ENCODE measurements around the gene NAE1. TPM values are rescaled to one million over a fixed set of nuclear protein-coding genes. Genes with fewer than 3 reads are reported as not detected.

The NAE1 gene
- total RNA-seq, 1 experiment from 2014 or later: 135 TPM

DNA sequence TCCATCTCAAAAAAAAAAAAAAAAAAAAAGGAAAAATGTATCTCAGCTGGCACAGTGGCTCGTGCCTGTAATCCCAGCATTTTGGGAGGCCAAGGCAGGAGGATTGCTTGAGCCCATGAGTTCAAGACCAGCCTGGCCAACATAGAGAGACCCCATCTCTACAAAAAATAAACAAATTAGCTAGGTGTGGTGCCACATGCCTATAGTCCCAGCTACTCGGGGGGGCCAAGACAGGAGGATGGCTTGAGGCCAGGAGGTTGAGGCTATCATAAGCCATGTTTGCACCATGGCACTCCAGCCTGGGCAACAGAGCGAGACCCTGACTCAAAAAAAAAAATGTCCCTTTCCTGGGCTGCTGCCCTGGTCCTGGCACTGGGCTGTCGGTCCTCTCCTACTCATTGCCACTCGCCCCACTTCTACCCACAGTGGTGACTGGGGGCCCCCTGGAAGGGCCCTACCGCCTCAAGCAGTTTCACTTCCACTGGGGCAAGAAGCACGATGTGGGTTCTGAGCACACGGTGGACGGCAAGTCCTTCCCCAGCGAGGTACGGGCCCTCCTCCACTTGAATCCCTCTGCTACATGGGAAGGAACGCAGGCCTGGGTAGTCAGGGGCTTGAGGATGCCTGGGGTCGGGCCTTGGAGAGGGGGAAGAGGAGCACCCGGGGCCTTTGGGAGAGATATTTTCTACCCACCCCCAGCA, 19.5 kb upstream of the NAE1 start:
- no peak for DNase-seq (ENCODE audit: low read depth)

DNA sequence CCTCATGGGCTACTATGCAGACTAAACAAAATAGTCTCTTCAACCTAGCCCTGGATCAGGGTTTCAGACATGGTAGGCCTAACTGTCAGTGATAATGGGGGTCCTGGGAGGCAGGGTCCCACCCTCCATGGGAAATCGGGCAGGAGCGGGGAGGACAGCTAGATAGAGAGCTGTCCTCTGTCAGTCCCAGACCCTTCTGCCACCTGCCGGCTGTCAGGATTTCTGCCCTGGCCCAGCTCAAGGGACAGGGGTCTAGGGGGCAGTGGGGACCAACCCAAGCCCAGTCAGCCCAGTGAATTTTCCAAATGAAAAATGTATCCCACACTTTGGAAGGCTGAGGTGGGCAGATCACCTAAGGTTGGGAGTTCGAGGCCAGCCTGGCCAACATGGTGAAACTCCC, 18.8 kb upstream of the NAE1 start:
- DNase-seq (ENCODE audit: low read depth): no peak

DNA sequence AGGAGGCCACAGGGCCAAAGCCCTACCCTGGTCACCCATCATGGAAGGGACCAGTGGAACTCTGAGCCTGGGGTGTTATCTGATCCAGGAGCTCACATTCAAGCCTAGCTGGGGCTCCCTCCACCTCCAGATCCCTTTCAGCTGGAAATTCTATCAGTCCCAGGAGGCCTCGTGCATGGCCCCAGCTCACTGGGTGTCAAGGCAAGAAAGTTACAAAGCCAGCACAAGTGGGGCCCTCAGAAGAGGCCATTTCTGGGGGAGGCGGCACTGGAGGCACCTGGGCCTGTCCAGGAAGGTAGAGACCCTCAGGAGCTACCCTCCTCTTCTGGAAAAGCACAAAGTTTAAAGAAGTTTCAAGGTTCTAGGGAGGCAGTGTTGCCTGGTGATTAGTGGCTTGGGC, 18.2 kb upstream of the NAE1 start:
- DNase-seq (ENCODE audit: low read depth): no peak

DNA sequence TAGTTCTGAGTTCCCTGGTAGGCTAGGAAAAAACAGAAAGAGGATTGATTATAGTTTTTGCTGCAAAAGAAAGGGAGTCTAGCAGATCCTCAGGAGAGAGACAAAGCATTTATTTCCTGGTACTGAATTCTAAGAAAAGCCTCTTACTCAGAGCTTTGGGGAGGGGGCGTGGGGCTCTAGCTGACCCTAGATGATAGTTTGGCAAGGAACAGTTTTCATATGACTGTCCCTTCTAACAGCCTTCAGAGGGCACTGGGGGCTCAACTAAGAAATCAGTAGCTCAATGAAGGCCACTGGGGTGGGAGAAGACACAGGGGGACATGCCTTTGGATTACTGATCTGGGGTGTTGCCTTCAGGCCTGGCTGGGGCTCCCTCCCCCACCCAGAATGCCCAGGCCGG, 17.4 kb upstream of the NAE1 start:
- DNase-seq (ENCODE audit: low read depth): no peak

DNA sequence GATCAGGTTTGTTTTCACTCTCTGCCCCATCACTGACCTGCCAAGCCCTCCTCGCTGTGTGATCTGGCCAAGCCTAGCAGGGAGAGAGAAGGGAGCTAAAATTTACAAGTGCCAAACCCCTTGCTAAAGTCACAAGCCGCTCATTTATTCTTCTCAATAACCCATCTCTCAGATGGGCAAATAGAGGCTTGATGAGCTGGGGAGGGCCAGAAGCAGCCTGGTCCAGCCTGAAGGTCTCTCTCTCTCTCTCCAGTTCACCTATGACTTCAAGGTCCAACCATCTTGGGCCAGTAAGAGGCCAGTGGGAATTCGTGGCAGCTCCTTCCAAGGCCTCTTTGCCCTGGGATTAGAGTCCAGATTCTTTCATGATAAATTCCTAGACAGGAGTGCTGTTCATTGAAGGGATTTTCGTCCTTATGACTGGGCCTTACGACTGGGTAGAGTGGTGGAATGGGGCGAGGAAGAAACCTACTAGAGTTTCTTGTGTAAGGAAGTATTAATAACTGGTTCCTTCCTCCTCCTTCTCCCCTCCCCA, 16.8 kb upstream of the NAE1 start:
- no peak for DNase-seq (ENCODE audit: low read depth)

DNA sequence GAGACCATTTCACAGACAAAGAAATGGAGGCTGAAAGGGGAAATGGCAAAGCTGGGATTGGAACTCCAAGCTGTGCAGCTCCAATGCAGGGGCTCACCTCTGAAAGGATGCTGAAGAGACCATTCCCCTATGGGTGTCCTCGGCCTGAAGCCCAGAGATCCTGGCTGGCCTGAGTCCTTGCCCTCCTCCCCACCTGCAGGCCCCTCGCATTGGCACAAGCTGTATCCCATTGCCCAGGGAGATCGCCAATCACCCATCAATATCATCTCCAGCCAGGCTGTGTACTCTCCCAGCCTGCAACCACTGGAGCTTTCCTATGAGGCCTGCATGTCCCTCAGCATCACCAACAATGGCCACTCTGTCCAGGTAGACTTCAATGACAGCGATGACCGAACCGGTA, 16.1 kb upstream of the NAE1 start:
- DNase-seq (ENCODE audit: low read depth): no peak

DNA sequence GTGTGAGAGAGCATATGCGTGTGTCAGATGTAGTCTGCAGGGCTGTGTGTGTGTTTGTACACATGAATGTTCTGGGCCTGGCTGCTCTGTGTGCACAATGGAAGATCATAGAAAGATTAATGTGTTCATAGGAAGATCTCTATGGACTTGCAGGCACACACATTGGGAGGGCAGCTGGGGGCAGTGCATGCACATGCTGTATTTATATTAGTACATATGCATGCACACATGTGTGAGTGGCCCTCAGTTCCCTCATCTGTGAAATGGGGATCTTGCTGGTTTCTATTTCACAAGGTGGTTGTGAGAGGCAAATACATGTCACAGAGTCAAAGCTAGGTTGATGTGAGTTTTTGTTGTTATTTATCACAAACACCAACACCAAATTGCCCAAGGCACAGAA, 15.5 kb upstream of the NAE1 start:
- DNase-seq (ENCODE audit: low read depth): no peak

DNA sequence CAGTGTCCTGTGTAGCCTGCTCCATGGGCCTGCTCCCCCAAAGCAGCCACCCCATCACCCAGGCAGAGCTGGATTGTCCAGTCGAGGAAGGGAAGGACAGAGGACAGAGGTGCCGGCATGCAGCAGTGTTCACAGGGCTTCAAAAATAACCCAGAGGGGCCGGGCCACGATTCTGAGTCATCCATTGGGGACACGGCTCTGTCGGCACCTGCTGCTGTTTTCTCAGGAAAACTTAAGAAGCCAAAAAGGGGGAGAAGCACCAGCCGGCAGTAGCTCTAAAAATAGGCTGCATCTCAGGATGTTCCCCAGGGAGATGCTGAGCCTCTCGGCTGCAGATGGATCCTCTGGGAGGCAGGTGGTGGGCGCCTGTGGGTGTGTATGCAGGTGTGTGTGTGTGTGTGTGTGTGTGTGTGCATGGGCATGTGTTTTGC, 15.0 kb upstream of the NAE1 start:
- no peak for DNase-seq (ENCODE audit: low read depth)

DNA sequence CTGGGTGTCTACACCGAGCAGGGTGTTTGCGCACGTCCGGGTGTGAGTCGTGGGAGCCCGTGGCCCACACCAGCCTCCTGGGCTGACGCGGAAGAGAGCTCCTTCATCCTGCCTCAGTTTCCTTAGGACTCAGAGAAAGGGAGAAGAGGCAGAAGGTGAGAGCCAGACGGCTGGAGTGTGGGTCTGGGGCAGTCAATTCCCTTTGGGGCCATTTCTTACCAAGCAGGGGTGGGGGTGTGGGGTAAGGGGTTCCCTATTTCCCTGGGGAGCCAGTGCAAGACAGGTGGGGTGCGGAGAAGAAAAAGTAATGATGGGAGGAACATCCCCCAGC, 14.3 kb upstream of the NAE1 start:
- DNase-seq (ENCODE audit: low read depth): no peak

DNA sequence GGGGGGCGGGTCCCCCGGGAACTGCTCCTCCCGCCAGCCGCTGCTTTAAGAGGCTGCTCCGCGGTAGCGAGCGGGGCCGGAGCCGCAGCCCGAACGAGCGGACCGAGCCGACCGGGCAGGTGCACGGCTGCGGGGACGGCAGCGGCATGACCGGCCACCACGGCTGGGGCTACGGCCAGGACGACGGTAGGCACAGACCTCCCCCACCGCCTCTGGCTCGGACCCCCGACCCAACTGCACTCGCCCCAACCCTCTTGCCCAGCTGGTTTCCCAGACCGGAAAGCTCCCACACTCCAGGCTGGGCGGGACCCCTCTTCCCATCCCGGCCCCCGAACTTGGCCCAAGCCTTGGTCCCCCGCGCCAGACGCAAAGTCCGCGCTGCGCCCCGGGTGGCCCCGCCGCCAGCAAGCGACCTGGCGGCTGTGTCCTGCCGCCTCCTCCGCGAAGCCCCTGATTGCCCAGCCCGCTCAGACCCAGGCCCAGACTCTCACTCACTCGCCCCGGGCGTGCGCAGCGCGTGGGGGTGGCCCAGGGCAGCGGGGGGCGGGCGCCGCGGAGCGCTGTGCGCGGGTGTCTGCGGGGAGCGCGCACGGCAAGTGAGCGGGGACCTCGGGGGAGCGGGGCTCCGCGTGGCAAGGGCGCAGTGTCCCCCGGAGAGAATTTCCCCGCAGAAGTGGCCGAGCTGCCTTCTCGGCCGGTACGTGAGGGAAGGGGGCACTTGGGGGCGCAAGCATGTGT, 13.7 kb upstream of the NAE1 start, which contains the start of gene CA7:
Gene CA7, plus strand, starts transcription at position 73 of the 738 bp plus-strand sequence. Its CDS starts 74 bp downstream, at position 147.
- DNase-seq (ENCODE audit: low read depth): no peak

DNA sequence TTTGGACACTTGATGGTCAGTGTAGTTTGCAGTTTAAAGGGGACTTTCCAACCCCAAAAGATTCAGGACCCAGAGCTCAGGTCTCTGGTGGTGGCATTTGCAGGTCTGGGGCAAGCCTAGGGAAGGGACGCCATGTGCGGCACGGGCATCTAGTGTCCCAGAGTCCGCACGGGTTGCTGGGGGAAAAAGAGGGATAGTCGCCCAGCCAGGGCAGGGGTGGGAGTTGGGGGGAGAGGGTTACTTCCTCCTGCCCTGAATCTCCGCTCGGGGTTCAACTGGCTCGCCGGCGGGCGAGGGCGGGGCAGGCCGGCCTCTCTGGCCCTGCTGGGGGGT, 13.2 kb upstream of the NAE1 start:
- DNase-seq (ENCODE audit: low read depth): no peak

DNA sequence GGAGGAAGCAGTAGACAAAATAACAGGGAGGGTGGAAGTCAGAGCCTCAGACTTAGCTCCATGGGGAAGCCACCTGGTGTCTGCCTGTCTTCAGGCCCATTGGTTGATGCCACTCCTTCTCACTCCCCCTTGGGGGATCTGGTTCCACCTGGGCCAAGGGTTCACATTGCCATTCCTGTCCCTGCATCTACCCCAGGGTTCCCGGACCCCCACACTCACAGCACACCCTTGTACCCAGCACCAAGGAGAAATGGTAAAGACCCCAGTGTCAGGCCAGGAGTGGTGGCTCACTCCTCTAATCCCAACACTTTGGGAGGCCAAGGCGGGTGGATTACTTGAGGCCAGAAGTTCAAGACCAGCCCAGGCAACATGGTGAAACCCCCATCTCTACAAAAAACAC, 12.4 kb upstream of the NAE1 start:
- DNase-seq (ENCODE audit: low read depth): no peak

DNA sequence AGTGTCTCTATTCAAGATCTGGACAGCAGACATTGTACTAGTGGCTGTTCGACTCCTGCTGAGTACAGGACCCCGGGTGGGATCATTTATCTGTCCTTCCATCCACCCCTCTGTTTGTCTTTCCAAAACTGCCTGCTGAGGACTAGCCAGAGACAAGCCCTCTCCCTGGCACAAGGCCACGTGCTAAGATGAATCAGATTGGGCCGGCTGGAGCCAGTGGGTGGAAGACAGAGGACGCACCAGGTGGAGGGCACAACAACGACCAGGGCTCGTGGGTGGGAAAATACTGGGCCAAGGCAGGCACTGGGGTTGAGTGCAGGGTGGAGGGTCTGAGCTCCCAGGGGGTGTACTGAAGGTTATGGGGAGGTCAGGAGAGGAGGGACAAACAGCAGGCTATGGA, 12.0 kb upstream of the NAE1 start:
- DNase-seq (ENCODE audit: low read depth): no peak

DNA sequence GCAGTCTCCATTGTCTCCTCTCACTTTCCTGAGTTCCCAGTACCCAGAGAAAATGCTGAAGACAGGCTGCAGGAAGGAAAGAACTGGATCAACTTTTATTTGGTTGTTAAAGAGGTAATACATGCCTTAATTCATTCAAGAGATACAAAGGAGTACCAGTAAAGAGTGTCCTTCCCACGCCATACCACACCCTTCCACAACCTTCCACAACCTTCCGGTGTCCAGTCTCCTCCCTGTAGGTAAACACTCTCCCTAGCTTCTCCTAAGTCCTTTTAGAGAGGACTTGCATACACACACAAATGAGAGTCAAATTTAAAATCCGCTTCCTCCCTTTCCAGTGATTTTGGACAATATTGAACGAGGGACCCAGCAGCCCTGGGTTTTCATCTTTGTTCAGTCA, 10.6 kb upstream of the NAE1 start:
- no peak for DNase-seq (ENCODE audit: low read depth)

DNA sequence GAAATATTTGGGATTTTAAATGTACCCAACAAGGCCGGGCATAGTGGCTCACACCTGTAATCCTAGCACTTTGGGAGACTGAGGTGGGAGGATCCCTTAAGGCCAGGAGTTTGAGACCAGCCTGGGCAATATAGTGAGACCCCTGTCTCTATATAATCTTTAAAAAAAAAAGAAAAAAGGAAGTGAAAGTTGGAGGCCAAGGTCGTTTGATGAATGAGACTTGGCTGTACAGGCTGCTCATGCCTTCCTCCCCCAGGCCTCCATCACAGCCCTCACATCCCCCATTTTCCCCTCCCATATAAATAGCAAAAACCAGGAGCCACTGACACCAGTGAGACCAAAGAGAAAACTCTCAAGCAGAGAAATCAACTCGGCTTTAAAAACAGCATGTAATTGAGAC, 10.1 kb upstream of the NAE1 start:
- no peak for DNase-seq (ENCODE audit: low read depth)

DNA sequence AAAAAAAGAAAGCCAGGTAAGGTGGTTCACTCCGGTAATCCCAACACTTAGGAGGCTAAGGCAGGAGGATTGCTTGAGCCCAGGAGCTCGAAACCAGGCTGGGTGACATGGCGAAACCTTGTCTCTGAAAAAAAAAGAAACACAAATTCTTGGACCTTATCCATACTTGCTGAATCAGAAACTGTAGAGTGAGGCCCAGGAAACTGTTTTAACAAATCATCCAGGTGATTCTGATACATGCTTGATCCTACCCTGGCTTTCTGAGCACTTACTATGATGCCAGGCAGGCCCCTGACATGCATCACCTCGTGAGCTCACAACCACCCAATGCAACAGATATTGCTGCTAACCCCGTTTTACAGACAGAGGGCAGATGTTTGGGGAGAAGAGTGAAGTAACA, 4.0 kb upstream of the NAE1 start:
- no peak for DNase-seq (ENCODE audit: low read depth)

DNA sequence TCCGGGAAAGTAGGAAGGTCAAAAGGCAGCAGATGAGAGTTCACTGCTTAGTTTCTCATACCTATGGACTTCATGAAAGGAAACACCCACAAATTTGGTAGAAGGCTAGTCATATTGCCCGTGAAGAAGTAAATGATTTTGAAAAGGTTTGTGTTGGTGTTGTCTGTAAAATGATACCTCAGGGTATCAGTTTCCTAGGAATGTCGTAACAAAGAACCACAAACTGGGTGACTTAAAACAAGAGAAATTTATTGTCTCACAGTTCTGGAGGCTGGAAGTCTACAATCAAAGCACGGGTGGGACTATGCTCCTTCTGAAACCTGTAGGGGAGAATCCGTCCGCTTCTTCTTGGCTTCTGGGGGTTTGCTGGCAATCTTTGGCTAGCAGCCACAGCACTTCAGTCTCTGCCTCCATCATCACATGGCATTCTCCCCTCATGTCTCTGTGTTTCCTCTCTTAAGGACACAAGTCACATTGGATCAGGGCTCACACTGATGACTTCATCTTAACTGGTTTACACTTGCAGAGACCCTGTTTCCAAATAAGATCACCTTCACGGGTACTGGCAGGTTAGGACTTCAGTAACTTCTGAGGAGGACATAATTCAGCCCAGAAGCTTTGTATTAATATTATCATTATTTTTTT, 2.0 kb upstream of the NAE1 start:
- peak; percentile 26 for DNase-seq (ENCODE audit: low read depth)

DNA sequence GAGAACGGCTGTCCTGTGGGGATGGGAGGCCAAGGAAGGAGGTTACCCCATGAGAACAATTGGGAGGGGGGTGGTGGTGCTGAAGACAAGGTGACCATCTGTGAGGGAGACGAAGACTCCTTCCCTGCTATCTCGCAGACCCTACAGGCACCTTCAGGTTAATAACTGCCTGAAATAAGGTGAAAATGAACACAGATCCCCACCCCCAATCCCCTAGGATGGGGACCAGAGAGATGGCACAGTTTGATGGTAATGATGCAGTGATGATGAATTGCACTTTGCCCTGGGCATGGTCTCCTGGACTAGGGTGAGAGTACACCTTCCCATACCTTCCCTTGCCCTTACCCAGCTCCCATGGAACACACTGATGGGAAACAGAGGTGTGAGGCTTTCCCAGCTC, 1.4 kb upstream of the NAE1 start:
- DNase-seq (ENCODE audit: low read depth): no peak

DNA sequence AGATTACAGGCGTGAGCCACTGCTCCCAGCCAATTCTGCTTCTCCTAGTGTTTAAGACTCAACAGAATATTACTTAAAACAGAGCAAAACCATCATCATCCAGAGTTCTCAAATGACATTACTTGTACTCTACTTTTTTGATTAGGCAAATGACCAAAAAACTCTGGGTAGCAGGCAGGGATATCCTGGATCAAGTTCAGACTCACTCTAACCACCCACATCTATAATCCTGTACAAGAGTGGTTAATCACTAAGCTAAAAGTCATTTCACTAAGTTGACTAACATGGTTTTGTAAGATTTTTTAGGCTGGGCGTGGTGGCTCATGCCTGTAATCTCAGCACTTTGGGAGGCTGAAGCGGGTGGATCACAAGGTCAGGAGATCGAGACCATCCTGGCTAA, 6.8 kb downstream of the NAE1 start:
- DNase-seq (ENCODE audit: low read depth): no peak

DNA sequence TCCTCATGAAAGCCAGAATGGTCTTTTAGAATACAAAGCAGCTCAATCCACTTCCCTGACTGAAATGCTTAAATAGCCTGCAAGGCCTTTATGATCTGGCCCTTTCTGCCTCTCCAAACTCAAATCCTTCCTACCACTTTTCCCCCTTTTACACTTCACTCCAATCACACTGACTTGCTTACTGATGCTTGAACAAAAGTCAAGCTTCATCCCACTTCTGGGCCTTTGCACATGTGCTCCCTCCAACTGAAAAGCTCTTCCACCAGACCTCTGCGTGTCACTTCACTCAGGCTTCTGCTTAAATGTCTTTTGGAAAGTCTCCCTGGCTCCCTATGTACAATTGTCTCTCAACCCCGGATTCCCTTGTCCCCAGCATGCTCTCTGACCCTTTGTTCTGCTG, 16.0 kb downstream of the NAE1 start:
- DNase-seq (ENCODE audit: low read depth): no peak

DNA sequence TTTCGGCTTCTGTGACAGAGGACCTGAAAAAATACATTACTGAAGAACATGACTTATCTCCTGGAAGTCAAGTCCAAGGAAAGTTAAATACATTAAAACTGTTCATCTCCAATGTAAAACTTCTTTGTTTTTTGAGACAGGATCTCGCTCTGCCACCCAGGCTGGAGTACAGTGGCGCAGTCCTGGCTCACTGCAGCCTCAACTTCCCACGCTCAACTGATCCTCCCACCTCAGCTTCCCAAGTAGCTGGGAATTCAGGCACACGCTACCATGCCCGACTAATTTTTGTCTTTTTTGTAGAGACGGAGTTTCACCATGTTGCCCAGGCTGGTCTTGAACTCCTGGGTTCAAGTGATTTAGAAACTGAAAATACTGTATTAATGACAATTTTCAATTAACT, 19.7 kb downstream of the NAE1 start:
- DNase-seq (ENCODE audit: low read depth): no peak

DNA sequence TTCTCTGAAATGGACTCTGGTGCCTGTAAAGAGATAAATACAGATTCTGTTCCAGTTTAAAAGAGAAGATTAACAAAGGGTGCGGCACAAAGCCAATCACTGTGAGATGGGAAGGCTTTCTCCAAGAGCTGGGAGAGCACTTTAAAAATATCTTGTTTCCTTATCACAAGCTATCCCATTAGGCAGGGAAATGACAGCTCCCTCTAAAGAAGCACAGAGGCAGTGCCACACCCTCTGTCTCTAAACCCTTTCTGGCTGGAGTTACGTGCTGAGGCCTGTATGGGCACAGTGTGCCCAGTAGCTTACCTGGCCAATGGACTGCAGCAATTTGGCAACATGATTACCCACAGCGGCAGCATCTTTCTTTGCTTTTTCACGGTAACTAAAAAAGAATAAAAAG, 20.4 kb downstream of the NAE1 start:
- no peak for DNase-seq (ENCODE audit: low read depth)

DNA sequence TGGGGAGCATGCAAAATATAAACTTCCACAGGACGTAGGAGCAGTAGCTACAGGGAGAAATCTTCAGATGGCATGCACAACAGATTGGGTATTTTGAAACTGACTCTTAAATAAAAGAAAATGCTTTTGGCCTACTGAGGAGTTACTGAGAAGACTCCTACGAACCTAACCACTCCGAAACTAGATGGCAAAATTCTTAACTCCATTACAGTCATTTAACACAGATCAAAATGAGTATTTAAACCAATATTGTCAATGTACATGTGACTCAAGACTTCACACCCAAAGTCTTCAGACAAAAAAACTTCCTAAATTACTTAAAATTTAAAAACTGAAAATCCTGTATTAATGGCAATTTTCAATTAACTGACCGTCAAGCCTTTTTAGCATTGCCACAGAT, 21.0 kb downstream of the NAE1 start:
- DNase-seq (ENCODE audit: low read depth): no peak

All from RPMI7951 (cell line).